Breast epithelium (tissue), 3 donors: ENCODE data around the gene NTN4.

Experiments used
- CTCF ChIP-seq, 3 donors: fragments of 450-650 bp; IDR thresholded peaks; one replicate each; pipeline ENCODE4 v1.5.1; 2016 to 2017; ENCODE audit warnings: antibody characterized with exemption in 3 of 3, mild to moderate bottlenecking in 3 of 3, moderate library complexity in 3 of 3
- POLR2A ChIP-seq: fragments of 450-650 bp; IDR thresholded peaks from one replicate; pipeline ENCODE4 v1.6.1; 2016; ENCODE audit warnings: antibody characterized with exemption, mild to moderate bottlenecking, moderate library complexity
- POLR2AphosphoS5 ChIP-seq, 3 donors: sonication (generic); formaldehyde crosslinking; IDR thresholded peaks; one replicate each; pipeline ENCODE4 v1.6.1; 2017; ENCODE audit warnings: antibody characterized with exemption in 3 of 3

GRCh38 chr12:95625012-95625411 is 165.6 kb downstream of the NTN4 start:
- TF ChIP-seq CTCF (IDR thresholded peaks at IDR 0.05) (no peak), POLR2AphosphoS5 (IDR thresholded peaks at IDR 0.05) (no peak), POLR2A (no peak)
